Measurements from ENCODE around the gene LIPT1. TPM values are rescaled to one million over a fixed set of nuclear protein-coding genes. Genes with fewer than 3 reads are reported as not detected.
"Not testable (repeated sequence)": the region's sequence is repeated elsewhere in the genome, so short reads cannot be mapped to it uniquely, and the experiment has no call there.

Gene LIPT1
- total and polyA plus RNA-seq, 5 donors: 5.8 to 12.4 (median 7.1) TPM

DNA sequence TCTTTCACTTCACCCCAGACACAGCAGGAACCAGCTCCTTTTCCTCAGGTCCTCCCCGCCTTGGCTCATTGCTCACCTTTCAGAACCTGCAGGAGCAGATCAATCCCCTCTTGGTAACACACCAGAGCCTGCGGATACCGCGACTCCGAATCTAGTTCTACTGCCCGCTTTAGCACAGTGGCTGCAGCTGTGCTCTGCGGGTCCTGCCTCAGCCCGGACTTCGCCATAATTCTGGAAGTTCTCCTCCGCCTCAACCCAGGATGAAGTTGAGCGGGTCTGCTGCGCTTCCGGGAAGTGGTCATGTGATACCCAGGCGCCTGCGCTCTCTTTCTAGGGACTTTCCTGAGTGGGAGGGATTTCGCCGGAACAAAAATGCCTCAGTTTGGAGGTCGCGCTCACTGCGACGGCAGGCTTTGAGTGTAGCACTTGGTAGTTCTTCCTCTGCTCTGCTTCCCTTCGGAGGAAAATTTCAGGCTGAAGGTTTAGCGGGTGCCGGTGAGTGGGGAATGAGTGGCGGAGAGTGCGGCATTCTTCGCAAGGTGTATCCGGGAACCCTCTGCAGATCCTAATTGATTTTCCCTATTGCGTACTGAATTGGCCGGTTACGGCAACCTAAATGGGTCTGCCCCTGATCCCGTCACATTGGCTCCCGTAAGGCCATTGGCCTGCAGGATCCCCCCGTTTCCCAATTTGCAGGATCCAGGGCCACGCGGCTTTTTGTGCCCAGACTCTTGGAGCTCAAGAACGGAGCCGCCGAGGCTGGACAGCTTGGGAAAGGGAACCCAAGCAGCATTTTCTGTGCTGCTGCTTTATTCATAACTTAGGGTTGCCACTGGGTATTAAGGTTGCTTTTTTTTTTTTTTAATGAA is 26.2 kb downstream of the LIPT1 start, which contains the start of the genes MITD1 and MRPL30:
Gene MITD1 (minus strand): TSS at position 304 of the 869 bp plus-strand sequence. CDS start 77 bp downstream, at position 227.
Gene MRPL30 (plus strand): TSS at position 430 of the 869 bp plus-strand sequence. CDS start 5,020 bp downstream, outside the sequence.
- H3K27me3 ChIP-seq (ENCODE audit: control insufficient read depth, insufficient read depth): no peaks in the 10 kb centered on the region
- DNase-seq (peak; percentile 92 to 95 (median 94)), ATAC-seq (peak; percentile 99)
- under 1% methylated on average over 39 of the region's 39 CpGs for WGBS
- peak within 1 kb of the TSS; percentile 99 for H3K4me3 ChIP-seq (ENCODE audit: low read length)
- H3K9me3 ChIP-seq (ENCODE audit: control insufficient read depth, low read length): no peaks in the 10 kb centered on the region
- intact Hi-C loops (cut with DNase I): loop anchor here in 2 of 4 donors (10.0 kb wide), 1 partner anchor 154 kb away; the partner anchor contains the start of genes EIF5B (in 2 of the 2) and TXNDC9 (in 2 of the 2)
- peak within 1 kb of the TSS; percentile 86 for H3K27ac ChIP-seq (ENCODE audit: low read length)
- peaks cover 4% of the 10 kb centered on the region for H3K4me1 ChIP-seq (ENCODE audit: control insufficient read depth, insufficient read depth, low read length)

GRCh38 chr2:99181624-99182000 is 26.8 kb downstream of the LIPT1 start:
- no peak for DNase-seq
- ATAC-seq: no peak
- intact Hi-C loops (cut with DNase I): loop anchor here in 2 of 4 donors (10.0 kb wide), 1 partner anchor 153 kb away; the partner anchor contains the start of genes EIF5B (in 2 of the 2) and TXNDC9 (in 2 of the 2)
- 4% methylated on average over 4 of the region's 4 CpGs for WGBS
- H3K9me3 ChIP-seq (ENCODE audit: control insufficient read depth, low read length): no peaks in the 10 kb centered on the region
- H3K4me3 ChIP-seq (ENCODE audit: low read length): peak overlapping the region; percentile 99
- no peaks in the 10 kb centered on the region for H3K27me3 ChIP-seq (ENCODE audit: control insufficient read depth, insufficient read depth)
- peaks cover 4% of the 10 kb centered on the region for H3K4me1 ChIP-seq (ENCODE audit: control insufficient read depth, insufficient read depth, low read length)
- no peak overlapping the region for H3K27ac ChIP-seq (ENCODE audit: low read length)

- H3K4me3 ChIP-seq (ENCODE audit: low read length): no peak overlapping the region
- H3K9me3 ChIP-seq (ENCODE audit: control insufficient read depth, low read length): no peaks in the 10 kb centered on the region
- no peaks in the 10 kb centered on the region for H3K27me3 ChIP-seq (ENCODE audit: control insufficient read depth, insufficient read depth)
- ATAC-seq: no peak
- no peak for DNase-seq
- intact Hi-C loops (cut with DNase I): loop anchor here in 2 of 4 donors (10.0 kb wide), 1 partner anchor 152 kb away; the partner anchor contains the start of genes EIF5B (in 2 of the 2) and TXNDC9 (in 2 of the 2)
- WGBS: over 99% methylated on average over 3 of the region's 3 CpGs
- H3K4me1 ChIP-seq (ENCODE audit: control insufficient read depth, insufficient read depth, low read length): peaks cover 4% of the 10 kb centered on the region
- no peak overlapping the region for H3K27ac ChIP-seq (ENCODE audit: low read length)
These were observed 28.3 kb downstream of the LIPT1 start for GRCh38 chr2:99183025-99183424.

- Histone ChIP-seq H3K27me3 (ENCODE audit: control insufficient read depth, insufficient read depth) (no peaks in the 10 kb centered on the region), H3K4me3 (ENCODE audit: low read length) (no peak overlapping the region), H3K4me1 (ENCODE audit: control insufficient read depth, insufficient read depth, low read length) (peaks cover 2% of the 10 kb centered on the region), H3K9me3 (ENCODE audit: control insufficient read depth, low read length) (no peaks in the 10 kb centered on the region), H3K27ac (ENCODE audit: low read length) (no peak overlapping the region)
- ATAC-seq (no peak), DNase-seq (no peak)
- 62% methylated on average over 6 of the region's 6 CpGs for WGBS
- intact Hi-C loops (cut with DNase I): loop anchor here in 2 of 4 donors (10.0 kb wide), 1 partner anchor 150 kb away; the partner anchor contains the start of genes EIF5B (in 2 of the 2) and TXNDC9 (in 2 of the 2)
These were observed 30.0 kb downstream of the LIPT1 start for GRCh38 chr2:99184811-99185210.

DNA sequence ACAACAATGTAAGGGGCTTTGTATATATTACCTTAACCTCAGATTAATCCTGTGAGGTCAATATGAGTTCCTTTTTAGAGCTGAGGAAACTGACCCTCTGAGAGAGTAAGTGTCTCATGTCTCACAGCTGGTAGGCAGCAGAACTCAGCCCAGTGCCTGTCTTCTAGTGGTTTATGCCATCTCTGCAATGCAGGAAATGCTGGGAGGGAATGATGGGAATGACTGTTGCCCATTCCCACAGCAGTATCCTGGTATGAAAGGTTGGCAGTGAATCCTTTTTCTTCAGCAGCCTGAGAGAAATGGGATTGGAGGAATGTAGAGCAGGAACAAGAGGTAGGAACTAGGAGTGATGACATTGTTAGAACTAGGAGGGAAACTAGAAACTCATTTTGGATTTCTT is 32.2 kb downstream of the LIPT1 start:
- intact Hi-C loops (cut with DNase I): loop anchor here in 2 of 4 donors (10.0 kb wide), 1 partner anchor 148 kb away; the partner anchor contains the start of genes EIF5B (in 2 of the 2) and TXNDC9 (in 2 of the 2)
- ATAC-seq (no peak), DNase-seq (no peak)
- Histone ChIP-seq H3K27ac (ENCODE audit: low read length) (no peak overlapping the region), H3K9me3 (ENCODE audit: control insufficient read depth, low read length) (no peaks in the 10 kb centered on the region), H3K27me3 (ENCODE audit: control insufficient read depth, insufficient read depth) (no peaks in the 10 kb centered on the region), H3K4me3 (ENCODE audit: low read length) (no peak overlapping the region), H3K4me1 (ENCODE audit: control insufficient read depth, insufficient read depth, low read length) (peaks cover 2% of the 10 kb centered on the region)

DNA sequence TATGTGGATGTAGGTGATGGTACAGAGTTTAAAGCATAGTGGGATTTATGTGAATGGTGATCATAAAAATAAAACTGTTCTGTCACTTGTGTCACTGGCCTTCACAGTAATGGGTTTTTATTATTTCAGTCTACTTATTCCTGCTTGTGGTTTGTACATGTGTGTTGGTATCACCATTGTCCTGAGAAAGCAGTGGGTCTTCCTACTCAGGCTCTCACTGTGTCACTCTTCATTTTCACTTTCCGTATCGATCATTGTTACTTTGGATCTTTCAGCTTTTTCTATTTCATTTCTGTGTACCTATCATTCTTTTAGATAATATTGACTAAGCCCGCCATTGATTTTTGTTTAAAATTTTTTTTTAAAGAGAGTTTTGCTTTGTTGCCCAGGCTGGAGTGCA is 33.6 kb downstream of the LIPT1 start:
- DNase-seq (no peak), ATAC-seq (no peak)
- H3K4me1 ChIP-seq (ENCODE audit: control insufficient read depth, insufficient read depth, low read length): no peaks in the 10 kb centered on the region
- H3K27ac ChIP-seq (ENCODE audit: low read length): no peak overlapping the region
- no peaks in the 10 kb centered on the region for H3K9me3 ChIP-seq (ENCODE audit: control insufficient read depth, low read length)
- no peak overlapping the region for H3K4me3 ChIP-seq (ENCODE audit: low read length)
- 94% methylated on average over 3 of the region's 3 CpGs for WGBS
- H3K27me3 ChIP-seq (ENCODE audit: control insufficient read depth, insufficient read depth): no peaks in the 10 kb centered on the region
- intact Hi-C loops (cut with DNase I): loop anchor here in 2 of 4 donors (10.0 kb wide), 1 partner anchor 146 kb away; the partner anchor contains the start of genes EIF5B (in 2 of the 2) and TXNDC9 (in 2 of the 2)

GRCh38 chr2:99190548-99190947 is 35.8 kb downstream of the LIPT1 start:
- H3K4me3 ChIP-seq (ENCODE audit: low read length): no peak overlapping the region
- 92% methylated on average over 1 of the region's 1 CpG for WGBS
- ATAC-seq (no peak), DNase-seq (no peak)
- no peak overlapping the region for H3K27ac ChIP-seq (ENCODE audit: low read length)
- no peaks in the 10 kb centered on the region for H3K4me1 ChIP-seq (ENCODE audit: control insufficient read depth, insufficient read depth, low read length)
- no peaks in the 10 kb centered on the region for H3K27me3 ChIP-seq (ENCODE audit: control insufficient read depth, insufficient read depth)
- H3K9me3 ChIP-seq (ENCODE audit: control insufficient read depth, low read length): no peaks in the 10 kb centered on the region
- intact Hi-C loops (cut with DNase I): no loop called here

DNA sequence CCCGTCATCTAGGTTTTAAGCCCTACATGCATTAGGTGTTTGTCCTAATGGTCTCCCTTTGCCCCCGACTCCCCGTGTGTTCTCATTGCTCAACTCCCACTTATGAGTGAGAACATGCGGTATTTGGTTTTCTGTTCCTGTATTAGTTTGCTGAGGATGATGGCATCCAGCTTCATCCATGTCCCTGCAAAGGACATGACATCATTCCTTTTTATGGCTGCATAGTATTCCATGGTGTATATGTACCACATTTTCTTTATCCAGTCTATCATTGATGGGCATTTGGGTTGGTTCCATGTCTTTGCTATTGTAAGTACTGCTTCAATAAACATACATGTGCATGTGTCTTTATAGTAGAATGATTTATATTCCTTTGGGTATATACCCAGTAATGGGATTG is 37.6 kb downstream of the LIPT1 start:
- H3K4me1 ChIP-seq (ENCODE audit: control insufficient read depth, insufficient read depth, low read length); DNase-seq; H3K4me3 ChIP-seq (ENCODE audit: low read length); H3K27me3 ChIP-seq (ENCODE audit: control insufficient read depth, insufficient read depth); intact Hi-C loops (cut with DNase I); H3K9me3 ChIP-seq (ENCODE audit: control insufficient read depth, low read length); H3K27ac ChIP-seq (ENCODE audit: low read length); ATAC-seq: not testable (repeated sequence)
- 98% methylated on average over 4 of the region's 4 CpGs for WGBS

GRCh38 chr2:99198103-99198841 is 43.5 kb downstream of the LIPT1 start:
- intact Hi-C loops (cut with DNase I): no loop called here
- ATAC-seq (no peak), DNase-seq (no peak)
- Histone ChIP-seq H3K4me1 (ENCODE audit: control insufficient read depth, insufficient read depth, low read length) (no peaks in the 10 kb centered on the region), H3K27ac (ENCODE audit: low read length) (no peak overlapping the region), H3K27me3 (ENCODE audit: control insufficient read depth, insufficient read depth) (no peaks in the 10 kb centered on the region), H3K4me3 (ENCODE audit: low read length) (no peak overlapping the region), H3K9me3 (ENCODE audit: control insufficient read depth, low read length) (no peaks in the 10 kb centered on the region)
- 90% methylated on average over 6 of the region's 6 CpGs for WGBS

GRCh38 chr2:99200076-99200800 is 45.5 kb downstream of the LIPT1 start:
- no peak overlapping the region for H3K4me3 ChIP-seq (ENCODE audit: low read length)
- H3K27ac ChIP-seq (ENCODE audit: low read length): no peak overlapping the region
- H3K4me1 ChIP-seq (ENCODE audit: control insufficient read depth, insufficient read depth, low read length): no peaks in the 10 kb centered on the region
- WGBS: 90% methylated on average over 7 of the region's 7 CpGs
- intact Hi-C loops (cut with DNase I): no loop called here
- ATAC-seq: no peak
- DNase-seq: no peak
- H3K9me3 ChIP-seq (ENCODE audit: control insufficient read depth, low read length): no peaks in the 10 kb centered on the region
- H3K27me3 ChIP-seq (ENCODE audit: control insufficient read depth, insufficient read depth): no peaks in the 10 kb centered on the region
